HepG2 (cell line): ENCODE measurements around the gene CA12. TPM values are rescaled to one million over a fixed set of nuclear protein-coding genes. Genes with fewer than 3 reads are reported as not detected.

Source experiments
- ATAC-seq: fragments of 200-7000 bp; cut with Tn5 transposase; 3 replicates; pipeline ENCODE4 v1.9.1; 2020; ENCODE audit warnings: mild to moderate bottlenecking, moderate library complexity
- BruUV-seq: library from RNA; stranded (reverse); fragments of 400-500 nt; replicated peaks from 2 replicates; lab custom pipeline; 2021; lab: Mats Ljungman, UMichigan
- CTCF ChIA-PET: fragments of 300-600 bp; formaldehyde crosslinking; extraction: SDS; loops from one replicate; lab custom pipeline; 2021; ENCODE audit warnings: low total read pairs, inconsistent platforms, low intra/inter-chr PET ratio; lab: Yijun Ruan, JAX
- POLR2A ChIA-PET: fragments of 350-600 bp; sonication (Branson Sonifier 250); formaldehyde crosslinking; loops from one replicate; lab custom pipeline; 2020; ENCODE audit warnings: antibody characterized with exemption, inconsistent platforms; lab: Yijun Ruan, JAX
- DNase-seq: peaks from one replicate; pipeline ENCODE4 v3.0.0-alpha.2; 2015; ENCODE audit warnings: low spot score
- FAIRE-seq: peaks from 3 replicates; lab custom pipeline; 2011; peaks lifted over from hg19 to GRCh38; lab: Jason Lieb, UNC
- H2AFZ ChIP-seq: one replicate; pipeline ENCODE4 v1.6.1; 2011; ENCODE audit warnings: low read length, inconsistent platforms
- H3K27ac ChIP-seq: fragments of 300-600 bp; 3 replicates; pipeline ENCODE4 v1.8.0; 2011; ENCODE audit warnings: mixed run types, mild to moderate bottlenecking, mixed read lengths, low read length, inconsistent platforms; ENCODE audit not compliant: insufficient read depth; ENCODE audit errors: extremely low read length
- H3K27me3 ChIP-seq, 2 experiments: fragments of 200-600 bp in 1 of 2; 2 replicates in 1 of 2; 3 replicates in 1 of 2; pipeline versions ENCODE4 v1.6.0 to v1.8.0; 2011; ENCODE audit warnings: low read length in 2 of 2, mild to moderate bottlenecking in 2 of 2, moderate library complexity in 2 of 2, inconsistent platforms in 1 of 2; ENCODE audit not compliant: insufficient read depth in 2 of 2, control insufficient read depth in 1 of 2
- H3K36me3 ChIP-seq, 2 experiments: fragments of 200-600 bp in 1 of 2; replicated peaks in 1 of 2; 2 replicates in 1 of 2; 3 replicates in 1 of 2; pipeline versions ENCODE4 v1.5.1 to v1.8.0; 2011; ENCODE audit warnings: low read length in 2 of 2, inconsistent platforms in 1 of 2; ENCODE audit not compliant: insufficient read depth in 2 of 2, control insufficient read depth in 1 of 2
- H3K4me1 ChIP-seq: 2 replicates; pipeline ENCODE4 v1.5.1; 2012; ENCODE audit warnings: low read length, inconsistent platforms; ENCODE audit not compliant: insufficient read depth
- H3K4me2 ChIP-seq: 2 replicates; pipeline ENCODE4 v1.6.0; 2011; ENCODE audit warnings: low read depth, low read length, inconsistent platforms
- H3K4me3 ChIP-seq, 3 experiments: fragments of 200-600 bp in 1 of 3; sonication (generic), shearing (Covaris generic) in 1 of 3; replicated peaks in 1 of 3; 2 replicates each; pipeline ENCODE4 v1.5.1; 2011 to 2016; ENCODE audit warnings: low read length in 3 of 3, inconsistent platforms in 2 of 3, low read depth in 2 of 3, mild to moderate bottlenecking in 2 of 3, control low read depth in 1 of 3, mixed read lengths in 1 of 3; ENCODE audit not compliant: insufficient read depth in 1 of 3
- H3K79me2 ChIP-seq: one replicate; pipeline ENCODE4 v1.6.1; 2011; ENCODE audit warnings: low read length, inconsistent platforms; ENCODE audit not compliant: insufficient read depth
- H3K9ac ChIP-seq: 2 replicates; pipeline ENCODE4 v1.6.0; 2011; ENCODE audit warnings: mild to moderate bottlenecking, low read depth, low read length, inconsistent platforms; ENCODE audit not compliant: insufficient read depth
- H3K9me3 ChIP-seq: 2 replicates; pipeline ENCODE4 v1.5.1; 2012; ENCODE audit warnings: mild to moderate bottlenecking, low read length
- H4K20me1 ChIP-seq: 2 replicates; pipeline ENCODE4 v1.6.0; 2011; ENCODE audit warnings: inconsistent platforms, mild to moderate bottlenecking, low read length, moderate library complexity; ENCODE audit not compliant: insufficient read depth
- ARHGAP35 ChIP-seq: sonication (generic); formaldehyde crosslinking; IDR thresholded peaks from 2 replicates; pipeline ENCODE4 v1.9.0; 2022; ENCODE audit warnings: mild to moderate bottlenecking, inconsistent platforms, moderate library complexity, missing genetic modification reagents, borderline replicate concordance
- ATF7 ChIP-seq, 2 experiments: fragments of 450-650 bp in 1 of 2; sonication (generic) in 1 of 2; formaldehyde crosslinking in 1 of 2; IDR thresholded peaks; 2 replicates each; pipeline versions ENCODE4 v1.4.0 to v1.6.1; 2016 to 2020; ENCODE audit warnings: antibody characterized with exemption in 1 of 2, mild to moderate bottlenecking in 1 of 2, missing genetic modification reagents in 1 of 2
- FOXA1 ChIP-seq, 2 experiments: fragments of 450-650 bp in 1 of 2; sonication (generic) in 1 of 2; formaldehyde crosslinking in 1 of 2; IDR thresholded peaks; 2 replicates each; pipeline versions ENCODE4 v1.4.0 to v1.6.1; 2016 to 2020; ENCODE audit warnings: missing genetic modification reagents in 1 of 2
- MEF2D ChIP-seq: sonication (generic); formaldehyde crosslinking; IDR thresholded peaks from 2 replicates; pipeline ENCODE4 v1.5.1; 2020; ENCODE audit warnings: mild to moderate bottlenecking, missing genetic modification reagents
- RELA ChIP-seq: sonication (generic); formaldehyde crosslinking; IDR thresholded peaks from 2 replicates; pipeline ENCODE4 v1.4.0; 2020; ENCODE audit warnings: missing genetic modification reagents
- TAF1 ChIP-seq: sonication (generic); formaldehyde crosslinking; IDR thresholded peaks from 2 replicates; pipeline ENCODE4 v1.4.0; 2020; ENCODE audit warnings: missing genetic modification reagents
- WIZ ChIP-seq: sonication (generic); formaldehyde crosslinking; IDR thresholded peaks from 2 replicates; pipeline ENCODE4 v1.5.1; 2020; ENCODE audit warnings: mild to moderate bottlenecking, missing genetic modification reagents
- ZNF180 ChIP-seq: sonication (generic); formaldehyde crosslinking; IDR thresholded peaks from 2 replicates; pipeline ENCODE4 v1.4.0; 2020; ENCODE audit warnings: low read depth, missing genetic modification reagents, borderline replicate concordance
- ZNF44 ChIP-seq: sonication (generic); formaldehyde crosslinking; IDR thresholded peaks from 2 replicates; pipeline ENCODE4 v1.5.1; 2020; ENCODE audit warnings: mild to moderate bottlenecking, missing genetic modification reagents
- ZNF570 ChIP-seq: sonication (generic); formaldehyde crosslinking; IDR thresholded peaks from 2 replicates; pipeline ENCODE4 v1.4.0; 2020; ENCODE audit warnings: mild to moderate bottlenecking, missing genetic modification reagents, borderline replicate concordance
- ZNF781 ChIP-seq: sonication (generic); formaldehyde crosslinking; IDR thresholded peaks from 2 replicates; pipeline ENCODE4 v1.5.1; 2020; ENCODE audit warnings: borderline replicate concordance, mild to moderate bottlenecking, missing genetic modification reagents; ENCODE audit errors: not compliant biosample characterization
- ZNF839 ChIP-seq: sonication (generic); formaldehyde crosslinking; IDR thresholded peaks from 2 replicates; pipeline ENCODE4 v1.4.0; 2020; ENCODE audit warnings: missing genetic modification reagents, mild to moderate bottlenecking, borderline replicate concordance
- ZSCAN30 ChIP-seq: sonication (generic); formaldehyde crosslinking; IDR thresholded peaks from 2 replicates; pipeline ENCODE4 v1.5.0; 2020; ENCODE audit warnings: mild to moderate bottlenecking, missing genetic modification reagents
- WGBS: methylation state at CpG from one replicate; pipeline ENCODE4 v1.1.6; 2017; ENCODE audit warnings: low lambda C conversion rate; 5-methylcytosine and 5-hydroxymethylcytosine counted together
- in situ Hi-C: cut with HindIII; loops from 2 replicates; pipeline ENCODE4 v1.10.0; 2017; ENCODE audit warnings: low pct_unique_long_range_greater_than_20kb; ENCODE audit not compliant: extremely low pct_ligation_motif_present
- intact Hi-C: fragments of 100-400 bp; cut with micrococcal nuclease; formaldehyde crosslinking; loops from one replicate; pipeline ENCODE4 v1.10.0; 2022; ENCODE audit not compliant: unreplicated experiment
- polyA plus RNA-seq, 8 experiments: library from polyadenylated mRNA; depleted of rRNA in 3 of 8; stranded (reverse) in 7 of 8; unstranded in 1 of 8; fragments of >200 nt; fragmentation: Illumina TruSeq in 4 of 8; extraction: Trizol in 4 of 8; gene quantifications; 2 replicates each; pipeline versions ENCODE4 v1.2.1 to v1.2.3, GENCODE V29; 2011 to 2016; ENCODE audit warnings: low read depth in 4 of 8, missing spikeins in 1 of 8, mixed read lengths in 1 of 8; ENCODE audit not compliant: insufficient read depth in 1 of 8
- total RNA-seq, 5 experiments: library from RNA; depleted of rRNA; stranded (reverse); fragments of >200 nt; fragmentation: Illumina TruSeq; extraction: Trizol; gene quantifications; 2 replicates each; pipeline ENCODE4 v1.2.3, GENCODE V29; 2016; ENCODE audit warnings: low read depth in 1 of 5
- TF ChIP-seq, protein P1 (sequence below): sonication (generic); formaldehyde crosslinking; IDR thresholded peaks from 2 replicates; pipeline ENCODE4 v1.5.0; 2020; ENCODE audit warnings: mild to moderate bottlenecking, missing genetic modification reagents

Gene CA12
- total and polyA plus RNA-seq, 2 of the 13 experiments (the other 11 are each of a cell fraction or from before 2014, with no cell fraction given), result 0.07 to 0.20 TPM

DNA sequence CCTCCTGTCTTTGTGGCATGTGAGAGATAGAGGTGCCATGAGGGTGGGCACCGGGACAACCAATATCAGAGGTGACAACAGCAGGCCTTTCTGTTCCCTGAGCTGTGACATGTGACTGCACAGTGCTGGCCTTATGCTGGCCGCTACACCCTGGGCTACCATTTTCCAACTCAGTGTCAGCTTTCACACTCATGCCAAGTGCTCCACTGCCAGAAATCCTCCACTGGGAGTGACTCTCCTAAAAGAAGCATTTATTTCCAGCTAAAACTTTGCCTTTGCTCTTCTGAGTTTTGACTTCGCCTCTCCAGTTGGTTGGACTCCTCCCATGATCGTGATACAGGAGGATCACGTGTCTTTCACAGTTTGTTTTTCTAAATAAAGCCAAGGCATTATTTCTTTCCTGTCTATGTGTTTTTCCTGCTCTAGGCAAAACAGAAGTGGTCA lies 31.4 kb downstream of the CA12 start:
- BruUV-seq, result no TSS peak
- Histone ChIP-seq H3K4me2 (no peak overlapping the region), H2AFZ (no peak overlapping the region), H3K9me3 (no peaks in the 10 kb centered on the region), H3K9ac (no peak overlapping the region), H3K27me3 (peaks cover 0 to 3% of the 10 kb centered on the region in 2 experiments; a peak in 2 of 5 replicates), H3K4me1 (peaks cover 16% of the 10 kb centered on the region), H3K27ac (no peak overlapping the region), H3K36me3 (no peaks in the 10 kb centered on the region), H3K4me3 (no peak overlapping the region), H3K79me2 (no peaks in the 10 kb centered on the region), H4K20me1 (no peaks in the 10 kb centered on the region)
- TF ChIP-seq ARHGAP35 (CRISPR knock-in tag) (no peak), RELA (no peak), ZNF839 (CRISPR knock-in tag) (no peak), FOXA1 (IDR thresholded peaks at IDR 0.05) (no peak), FOXA1 (CRISPR knock-in tag; IDR thresholded peaks at IDR 0.05) (no peak), WIZ (CRISPR knock-in tag) (no peak), TAF1 (CRISPR knock-in tag) (no peak), ZNF570 (CRISPR knock-in tag) (no peak), ZNF180 (no peak), ZSCAN30 (no peak), MEF2D (CRISPR knock-in tag) (no peak), ATF7 (IDR thresholded peaks at IDR 0.05) (no peak), ATF7 (CRISPR knock-in tag; IDR thresholded peaks at IDR 0.05) (no peak), ZNF44 (CRISPR knock-in tag) (no peak), ZNF781 (CRISPR knock-in tag) (no peak)
- TF ChIP-seq, protein P1, sequence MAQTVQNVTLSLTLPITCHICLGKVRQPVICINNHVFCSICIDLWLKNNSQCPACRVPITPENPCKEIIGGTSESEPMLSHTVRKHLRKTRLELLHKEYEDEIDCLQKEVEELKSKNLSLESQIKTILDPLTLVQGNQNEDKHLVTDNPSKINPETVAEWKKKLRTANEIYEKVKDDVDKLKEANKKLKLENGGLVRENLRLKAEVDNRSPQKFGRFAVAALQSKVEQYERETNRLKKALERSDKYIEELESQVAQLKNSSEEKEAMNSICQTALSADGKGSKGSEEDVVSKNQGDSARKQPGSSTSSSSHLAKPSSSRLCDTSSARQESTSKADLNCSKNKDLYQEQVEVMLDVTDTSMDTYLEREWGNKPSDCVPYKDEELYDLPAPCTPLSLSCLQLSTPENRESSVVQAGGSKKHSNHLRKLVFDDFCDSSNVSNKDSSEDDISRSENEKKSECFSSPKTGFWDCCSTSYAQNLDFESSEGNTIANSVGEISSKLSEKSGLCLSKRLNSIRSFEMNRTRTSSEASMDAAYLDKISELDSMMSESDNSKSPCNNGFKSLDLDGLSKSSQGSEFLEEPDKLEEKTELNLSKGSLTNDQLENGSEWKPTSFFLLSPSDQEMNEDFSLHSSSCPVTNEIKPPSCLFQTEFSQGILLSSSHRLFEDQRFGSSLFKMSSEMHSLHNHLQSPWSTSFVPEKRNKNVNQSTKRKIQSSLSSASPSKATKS (CRISPR knock-in tag), result no peak
- intact Hi-C loops (no loop called here), in situ Hi-C loops (no loop called here)
- ATAC-seq (no peak), FAIRE-seq (no peak), DNase-seq (no peak)
- CTCF ChIA-PET, result no interaction called here
- 68% methylated on average over 4 of the region's 5 CpGs for WGBS
- POLR2A ChIA-PET, result no interaction called here
